ENCODE data around the gene KCNMA1.

Gene KCNMA1

DNA sequence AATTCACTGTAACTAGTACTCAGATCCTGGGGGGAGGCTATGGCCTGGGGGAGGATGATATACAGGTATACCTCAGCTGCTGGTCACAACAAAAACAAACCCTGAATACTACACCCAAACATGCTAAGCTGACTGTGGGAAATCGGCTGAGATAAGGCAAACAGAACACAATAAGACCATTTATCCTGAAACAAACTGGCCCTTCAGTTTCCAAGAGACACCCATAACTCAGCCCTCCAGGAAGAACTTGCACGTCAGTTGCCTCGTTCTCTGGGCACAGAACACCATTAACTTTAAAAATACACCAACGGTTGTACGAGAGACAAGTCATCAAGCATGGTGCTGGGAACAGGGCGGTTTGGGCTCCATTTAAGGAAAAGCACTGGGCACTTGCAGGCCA lies 24.1 kb upstream of the KCNMA1 start:
- DNase-seq (ENCODE audit: low spot score) = no peak

DNA sequence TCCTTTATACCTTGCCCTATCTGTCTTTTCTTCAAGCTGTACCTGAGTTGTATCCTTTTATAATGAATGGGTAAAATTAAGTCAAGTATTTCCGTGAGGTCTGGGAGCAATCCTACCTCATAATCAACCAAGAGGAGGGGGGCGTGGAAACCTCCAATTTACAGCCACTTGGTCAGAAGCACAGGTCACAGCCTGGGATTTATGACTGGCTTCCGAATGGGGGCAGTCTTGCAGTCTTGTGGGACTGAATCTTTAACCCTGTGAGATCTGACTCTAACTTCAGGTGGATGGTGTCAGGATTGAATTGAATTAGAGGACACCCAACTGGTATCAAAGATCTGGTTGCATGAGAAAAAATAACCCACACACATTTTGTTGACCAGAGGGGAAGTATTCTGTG lies 23.5 kb upstream of the KCNMA1 start:
- DNase-seq (ENCODE audit: low spot score) = no peak

DNA sequence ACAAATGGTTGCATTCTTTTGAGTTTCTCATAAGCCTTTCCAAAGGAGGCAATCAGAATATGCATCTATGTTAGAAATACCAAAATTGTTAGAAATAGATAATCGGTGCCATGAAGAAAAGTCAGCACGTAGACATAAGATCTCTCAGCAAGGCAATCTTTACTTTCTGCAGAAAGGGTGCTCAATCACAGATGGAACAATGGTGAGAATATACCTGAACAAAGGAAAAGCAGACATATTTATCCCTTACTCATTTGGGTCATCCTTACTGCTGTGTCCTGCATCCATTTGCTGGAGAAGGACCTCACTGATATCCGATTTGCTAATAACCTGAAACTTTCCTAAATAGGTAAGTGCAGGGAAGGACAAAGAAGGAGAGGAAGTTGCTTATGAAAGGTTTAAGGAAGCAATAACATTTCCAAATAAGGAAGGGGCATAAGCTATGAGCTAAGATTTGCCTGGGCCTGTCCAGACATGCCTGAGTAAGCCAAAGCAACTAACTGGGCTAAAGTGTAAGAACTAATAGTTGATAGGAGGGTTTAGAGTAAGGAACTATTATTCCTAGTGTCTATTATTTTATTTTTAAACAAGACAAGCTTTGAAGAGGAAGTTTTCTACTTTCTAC lies 21.6 kb upstream of the KCNMA1 start:
- peak; percentile 39 for DNase-seq (ENCODE audit: low spot score)

DNA sequence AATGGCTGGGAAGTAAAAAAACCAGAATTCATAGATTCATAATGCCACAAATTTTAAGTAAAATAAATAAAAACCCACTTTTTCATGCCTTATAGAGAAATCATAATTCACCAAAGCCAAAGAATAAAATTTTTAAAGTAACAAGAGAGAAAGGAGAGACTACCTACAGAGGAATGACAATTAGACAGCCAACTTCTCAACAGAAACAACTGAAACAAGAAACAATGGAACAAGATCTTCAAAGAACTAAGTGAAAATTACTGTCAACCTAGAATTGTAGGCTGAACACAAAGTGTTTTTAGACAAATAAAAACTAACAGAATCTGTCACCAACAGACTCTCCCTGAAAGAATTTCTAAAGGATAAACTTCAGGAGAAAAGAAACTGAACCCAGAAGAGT lies 15.6 kb upstream of the KCNMA1 start:
- DNase-seq (ENCODE audit: low spot score) = no peak

DNA sequence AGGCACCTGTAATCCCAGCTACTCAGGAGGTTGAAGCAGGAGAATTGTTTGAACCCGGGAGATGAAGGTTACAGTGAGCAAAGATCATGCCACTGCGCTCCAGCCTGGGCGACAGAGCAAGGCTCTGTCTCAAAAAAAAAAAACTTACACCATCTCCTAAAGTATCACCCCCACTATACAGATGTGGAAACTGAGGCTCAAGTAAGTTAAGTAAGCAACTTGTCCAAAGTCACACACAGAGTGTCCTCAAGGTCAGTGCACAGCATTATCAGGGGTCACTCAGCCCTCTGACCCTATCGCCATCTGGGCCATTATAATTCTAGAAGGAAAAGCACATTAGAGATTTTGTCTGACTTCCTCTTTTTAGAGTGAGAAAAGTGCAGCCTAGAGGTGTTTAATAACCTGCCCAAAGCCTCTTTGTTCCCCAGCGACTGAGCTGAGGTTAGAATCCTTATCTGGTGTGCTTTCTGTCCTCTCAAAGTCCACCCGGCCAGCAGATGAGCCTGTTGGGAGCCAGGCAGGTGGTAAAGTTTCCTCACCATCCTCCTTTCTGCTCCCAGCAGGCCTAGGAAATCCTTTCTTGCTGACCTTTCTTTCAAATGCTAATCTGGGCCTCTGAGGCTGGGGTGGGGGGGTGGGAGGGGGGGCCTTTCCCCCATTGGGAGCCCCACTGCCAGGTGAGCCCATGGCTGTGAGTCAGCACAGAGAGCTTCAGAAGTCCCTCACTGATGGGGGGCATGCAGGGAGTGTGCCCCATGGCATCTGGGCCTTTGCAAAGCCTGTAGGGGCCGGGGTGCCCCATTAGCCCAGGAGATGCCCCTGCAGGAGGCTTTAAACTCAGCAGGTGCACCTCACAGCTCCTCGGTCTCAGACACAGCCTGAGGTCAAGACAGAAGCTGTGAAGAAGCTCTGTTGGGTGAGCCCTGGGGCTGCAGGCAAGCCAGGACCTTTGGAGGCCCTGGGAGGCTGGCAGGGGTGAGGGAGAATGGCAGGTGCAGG lies 12.0 kb upstream of the KCNMA1 start:
- no peak for DNase-seq (ENCODE audit: low spot score)

GRCh38 chr10:77648472-77648871 lies 10.9 kb upstream of the KCNMA1 start:
- no peak for DNase-seq (ENCODE audit: low spot score)

GRCh38 chr10:77647543-77648293 lies 10.1 kb upstream of the KCNMA1 start:
- no peak for DNase-seq (ENCODE audit: low spot score)

- DNase-seq (ENCODE audit: low spot score) = no peak
Observed at GRCh38 chr10:77644557-77645243, 7.1 kb upstream of the KCNMA1 start.

GRCh38 chr10:77643795-77644468 lies 6.3 kb upstream of the KCNMA1 start:
- DNase-seq (ENCODE audit: low spot score) = peak; percentile 73

GRCh38 chr10:77641788-77642397 lies 4.3 kb upstream of the KCNMA1 start:
- peak; percentile 83 for DNase-seq (ENCODE audit: low spot score)

- DNase-seq (ENCODE audit: low spot score) = no peak
Observed at GRCh38 chr10:77641344-77641743, 3.7 kb upstream of the KCNMA1 start.

GRCh38 chr10:77640167-77640566 lies 2.6 kb upstream of the KCNMA1 start:
- no peak for DNase-seq (ENCODE audit: low spot score)

- DNase-seq (ENCODE audit: low spot score) = no peak
Observed at GRCh38 chr10:77639756-77640155, 2.1 kb upstream of the KCNMA1 start.

DNA sequence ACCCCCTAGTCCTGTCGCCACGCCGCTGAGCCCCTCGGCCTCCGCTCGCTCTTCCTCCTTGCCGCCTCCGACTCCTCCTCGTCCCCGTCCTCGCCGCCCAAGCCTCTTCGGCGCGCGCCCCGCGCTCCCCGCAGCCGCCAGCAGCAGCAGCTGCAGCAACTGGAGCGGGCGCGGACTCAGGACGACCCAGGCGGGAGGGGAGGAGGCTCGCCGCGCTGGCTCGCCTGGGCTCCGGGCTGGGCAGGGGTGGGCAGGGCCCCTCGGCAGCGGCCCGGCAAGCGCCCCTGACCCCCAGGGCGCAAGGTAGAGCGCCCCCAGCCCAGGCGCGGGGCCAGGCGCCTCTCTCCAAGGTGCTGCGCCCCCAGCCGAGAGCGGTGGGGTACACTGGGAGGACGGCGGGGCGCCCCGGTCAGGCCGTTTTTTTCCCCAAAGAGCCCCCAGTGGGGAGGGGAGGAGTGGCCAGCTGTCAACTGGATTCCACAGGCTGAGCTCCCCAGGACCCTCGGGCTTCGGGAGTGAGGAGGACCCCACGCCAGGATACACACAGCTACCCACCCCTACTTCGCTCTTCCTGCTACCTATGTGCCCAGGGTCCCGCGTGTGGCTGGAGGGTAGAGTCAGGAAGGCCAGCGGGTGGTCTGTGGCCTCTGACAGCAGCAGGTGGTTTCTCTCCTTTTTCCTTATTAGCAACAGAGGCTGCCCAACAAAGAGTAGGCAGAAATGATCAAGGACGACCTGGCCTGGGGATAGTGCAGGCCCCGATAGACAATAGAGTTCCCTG lies 903 bp upstream of the KCNMA1 start:
- DNase-seq (ENCODE audit: low spot score) = peak; percentile 64

DNA sequence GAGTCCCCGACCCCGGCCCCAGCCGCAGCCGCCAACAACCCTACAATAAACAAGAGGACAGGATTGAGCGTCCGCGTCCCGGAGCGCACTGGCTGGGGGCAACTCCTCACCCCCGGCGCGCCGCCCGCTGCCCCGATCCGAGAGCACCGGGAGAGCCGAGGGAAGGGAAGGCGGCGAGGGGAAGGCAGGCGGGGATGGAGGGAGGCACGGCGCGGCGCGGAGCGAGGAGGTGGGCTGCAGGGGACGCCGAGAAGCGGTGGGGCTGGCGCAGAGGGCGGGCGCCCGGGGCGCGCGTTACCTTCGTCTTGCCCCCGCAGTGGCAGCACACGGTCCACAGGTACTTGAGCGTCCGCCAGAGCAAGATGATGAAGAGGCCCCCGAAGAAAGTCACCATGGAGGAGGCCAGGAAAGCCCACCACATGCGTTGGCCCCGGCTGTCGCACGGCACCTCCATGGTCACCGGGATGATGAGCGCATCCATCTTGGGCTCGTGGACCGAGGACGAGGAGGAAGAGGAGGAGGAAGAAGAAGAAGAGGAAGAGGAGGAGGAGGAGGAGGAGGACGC lies 559 bp downstream of the KCNMA1 start:
- DNase-seq (ENCODE audit: low spot score) = no peak

GRCh38 chr10:77636282-77636966 lies 1.2 kb downstream of the KCNMA1 start:
- DNase-seq (ENCODE audit: low spot score) = no peak

DNA sequence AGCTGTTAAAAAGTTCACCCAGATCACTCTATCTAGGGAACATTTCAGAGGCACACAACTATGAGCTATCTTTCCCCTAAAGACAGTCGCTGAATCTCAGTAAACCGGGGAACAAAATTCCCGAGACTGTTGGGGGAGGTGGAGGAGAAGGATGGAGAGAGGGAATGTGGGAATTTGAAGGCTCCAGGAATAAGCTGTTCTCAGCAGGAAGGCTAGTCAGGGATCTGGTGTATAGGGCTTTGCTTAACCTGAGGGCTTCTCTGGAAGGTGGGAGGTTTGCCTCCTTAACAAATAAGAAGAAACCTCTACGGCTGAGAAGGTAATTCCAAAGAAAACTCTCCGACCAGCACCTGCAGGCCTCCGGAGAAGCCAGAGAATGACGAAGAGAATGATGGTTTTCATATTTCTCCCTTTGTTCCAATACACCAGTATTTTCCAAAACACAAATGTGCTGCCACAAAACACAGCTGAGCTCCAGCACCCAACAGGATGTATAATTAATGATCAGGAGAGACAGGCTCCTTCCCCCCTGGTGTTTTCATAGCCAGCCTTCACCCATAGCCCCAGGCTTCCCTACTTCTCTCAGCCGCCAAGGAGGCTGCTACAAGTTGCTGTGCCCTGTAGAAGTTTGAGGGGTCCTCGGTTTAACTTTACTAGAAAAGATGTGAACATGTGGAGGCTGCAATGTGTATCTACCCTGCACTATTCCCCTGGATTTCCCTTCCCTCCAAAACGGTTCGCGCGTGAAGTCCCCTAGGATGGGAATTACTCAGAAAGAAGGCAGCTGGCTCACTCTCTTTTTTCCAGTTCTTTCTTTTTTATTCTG lies 2.0 kb downstream of the KCNMA1 start:
- DNase-seq (ENCODE audit: low spot score) = no peak

- no peak for DNase-seq (ENCODE audit: low spot score)
Observed at GRCh38 chr10:77634939-77635338, 2.7 kb downstream of the KCNMA1 start.

All from kidney tubule cell (primary cell).